Measurements from ENCODE around the gene ST6GALNAC3. TPM values are rescaled to one million over a fixed set of nuclear protein-coding genes. Genes with fewer than 3 reads are reported as not detected.

Gene ST6GALNAC3
- total RNA-seq, 1 experiment from 2014 or later = 0.03 TPM

DNA sequence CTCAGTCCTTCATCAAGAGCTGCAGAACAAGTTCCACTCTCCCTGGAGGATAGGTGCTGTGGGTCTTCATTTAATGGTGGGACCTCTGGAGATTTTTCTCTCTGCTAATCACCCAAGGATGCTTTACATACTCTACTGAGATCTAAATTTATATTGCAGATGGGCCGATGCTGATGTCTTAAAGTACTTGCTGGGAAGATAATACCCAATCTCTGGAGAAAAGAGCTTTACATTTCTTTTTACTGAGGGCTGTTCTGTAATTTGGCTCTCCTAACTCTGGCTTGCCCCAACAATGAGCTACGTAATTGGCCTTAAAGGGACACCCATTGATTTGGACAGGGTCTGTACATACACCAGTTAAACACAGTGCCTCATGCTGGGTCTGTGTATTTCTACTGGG is 86.9 kb downstream of the ST6GALNAC3 start:
- intact Hi-C loops (cut with micrococcal nuclease; ENCODE audit: unreplicated experiment) = no loop called here
- no peak for TF ChIP-seq SIN3A (IDR thresholded peaks at IDR 0.05; ENCODE audit: borderline replicate concordance, insufficient read depth, low read depth, low read length)
- TF ChIP-seq CTCF (IDR thresholded peaks at IDR 0.05) = no peak
- no peak for TF ChIP-seq TCF7L2 (IDR thresholded peaks at IDR 0.05; ENCODE audit: low read depth, low read length)
- TF ChIP-seq POLR2AphosphoS5 (IDR thresholded peaks at IDR 0.05; ENCODE audit: low read depth, low read length) = no peak
- TF ChIP-seq, protein P1, sequence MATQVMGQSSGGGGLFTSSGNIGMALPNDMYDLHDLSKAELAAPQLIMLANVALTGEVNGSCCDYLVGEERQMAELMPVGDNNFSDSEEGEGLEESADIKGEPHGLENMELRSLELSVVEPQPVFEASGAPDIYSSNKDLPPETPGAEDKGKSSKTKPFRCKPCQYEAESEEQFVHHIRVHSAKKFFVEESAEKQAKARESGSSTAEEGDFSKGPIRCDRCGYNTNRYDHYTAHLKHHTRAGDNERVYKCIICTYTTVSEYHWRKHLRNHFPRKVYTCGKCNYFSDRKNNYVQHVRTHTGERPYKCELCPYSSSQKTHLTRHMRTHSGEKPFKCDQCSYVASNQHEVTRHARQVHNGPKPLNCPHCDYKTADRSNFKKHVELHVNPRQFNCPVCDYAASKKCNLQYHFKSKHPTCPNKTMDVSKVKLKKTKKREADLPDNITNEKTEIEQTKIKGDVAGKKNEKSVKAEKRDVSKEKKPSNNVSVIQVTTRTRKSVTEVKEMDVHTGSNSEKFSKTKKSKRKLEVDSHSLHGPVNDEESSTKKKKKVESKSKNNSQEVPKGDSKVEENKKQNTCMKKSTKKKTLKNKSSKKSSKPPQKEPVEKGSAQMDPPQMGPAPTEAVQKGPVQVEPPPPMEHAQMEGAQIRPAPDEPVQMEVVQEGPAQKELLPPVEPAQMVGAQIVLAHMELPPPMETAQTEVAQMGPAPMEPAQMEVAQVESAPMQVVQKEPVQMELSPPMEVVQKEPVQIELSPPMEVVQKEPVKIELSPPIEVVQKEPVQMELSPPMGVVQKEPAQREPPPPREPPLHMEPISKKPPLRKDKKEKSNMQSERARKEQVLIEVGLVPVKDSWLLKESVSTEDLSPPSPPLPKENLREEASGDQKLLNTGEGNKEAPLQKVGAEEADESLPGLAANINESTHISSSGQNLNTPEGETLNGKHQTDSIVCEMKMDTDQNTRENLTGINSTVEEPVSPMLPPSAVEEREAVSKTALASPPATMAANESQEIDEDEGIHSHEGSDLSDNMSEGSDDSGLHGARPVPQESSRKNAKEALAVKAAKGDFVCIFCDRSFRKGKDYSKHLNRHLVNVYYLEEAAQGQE (IDR thresholded peaks at IDR 0.05; ENCODE audit: insufficient read depth in 1 of 2, low read depth in 2 of 2, low read length in 1 of 2) = no peak
- BruUV-seq (replicated peaks) = no TSS peak
- ATAC-seq = no peak
- CTCF ChIA-PET = no interaction called here
- DNase-seq (ENCODE audit: low read depth, low spot score) = no peak
- no peak overlapping the region for H3K27ac ChIP-seq (ENCODE audit: low read length)
- in situ Hi-C loops (cut with HindIII; ENCODE audit: low pct_unique_long_range_greater_than_20kb, low sequenced_read_pairs) = no loop called here
- H3K9me3 ChIP-seq (ENCODE audit: control insufficient read depth, insufficient read depth, low read depth, low read length) = no peaks in the 10 kb centered on the region
- H3K4me1 ChIP-seq (ENCODE audit: control insufficient read depth, insufficient read depth, low read length) = no peaks in the 10 kb centered on the region
- H3K27me3 ChIP-seq (ENCODE audit: control insufficient read depth, insufficient read depth, low read length) = no peaks in the 10 kb centered on the region
- POLR2A ChIA-PET = no interaction called here
- H3K4me3 ChIP-seq (ENCODE audit: low read depth in 2 of 2, low read length in 2 of 2) = no peak overlapping the region
- H3K36me3 ChIP-seq (ENCODE audit: control insufficient read depth, insufficient read depth, low read length) = no peaks in the 10 kb centered on the region

DNA sequence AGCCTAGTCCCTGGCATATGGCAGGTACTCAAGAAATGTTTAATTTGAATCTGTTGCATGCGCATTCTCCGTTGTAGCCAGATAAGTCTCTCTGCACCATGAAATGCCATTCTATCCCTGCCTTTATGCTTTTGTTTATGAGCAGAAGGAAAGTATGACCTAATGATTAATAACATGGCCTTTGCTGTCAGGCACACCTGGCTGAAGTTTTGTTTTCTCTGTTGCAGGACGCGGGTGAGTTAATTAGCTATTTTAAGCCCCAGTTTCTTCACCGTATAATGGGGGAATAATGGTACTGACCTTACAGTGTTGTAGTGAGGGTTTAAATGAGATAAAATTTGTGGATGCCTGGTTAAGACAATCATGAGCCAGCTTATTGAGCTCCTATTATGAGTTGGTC is 87.7 kb downstream of the ST6GALNAC3 start:
- no peak for ATAC-seq
- H3K4me3 ChIP-seq (ENCODE audit: low read depth in 2 of 2, low read length in 2 of 2) = no peak overlapping the region
- intact Hi-C loops (cut with micrococcal nuclease; ENCODE audit: unreplicated experiment) = no loop called here

More for the DNA sequence above, 87.7 kb downstream of the ST6GALNAC3 start:
- in situ Hi-C loops (cut with HindIII; ENCODE audit: low pct_unique_long_range_greater_than_20kb, low sequenced_read_pairs) = no loop called here
- TF ChIP-seq TCF7L2 (IDR thresholded peaks at IDR 0.05; ENCODE audit: low read depth, low read length) = no peak
- TF ChIP-seq, protein P1 (IDR thresholded peaks at IDR 0.05; ENCODE audit: insufficient read depth in 1 of 2, low read depth in 2 of 2, low read length in 1 of 2) = no peak
- no peak for TF ChIP-seq SIN3A (IDR thresholded peaks at IDR 0.05; ENCODE audit: borderline replicate concordance, insufficient read depth, low read depth, low read length)
- TF ChIP-seq POLR2AphosphoS5 (IDR thresholded peaks at IDR 0.05; ENCODE audit: low read depth, low read length) = no peak
- TF ChIP-seq CTCF (IDR thresholded peaks at IDR 0.05) = no peak
- Histone ChIP-seq H3K27me3 (ENCODE audit: control insufficient read depth, insufficient read depth, low read length) (no peaks in the 10 kb centered on the region), H3K27ac (ENCODE audit: low read length) (no peak overlapping the region), H3K36me3 (ENCODE audit: control insufficient read depth, insufficient read depth, low read length) (no peaks in the 10 kb centered on the region), H3K9me3 (ENCODE audit: control insufficient read depth, insufficient read depth, low read depth, low read length) (no peaks in the 10 kb centered on the region), H3K4me1 (ENCODE audit: control insufficient read depth, insufficient read depth, low read length) (no peaks in the 10 kb centered on the region)
- CTCF ChIA-PET = no interaction called here
- POLR2A ChIA-PET = no interaction called here
- no TSS peak for BruUV-seq (replicated peaks)
- DNase-seq (ENCODE audit: low read depth, low spot score) = no peak
